Trophoblast cell (in vitro differentiated cells and primary cell): ENCODE results near the gene PARVA.

Experiments used
- DNase-seq, 2 donors: peaks; one replicate each; pipeline ENCODE4 v3.0.0-alpha.2; 2016
- H2AFZ ChIP-seq: 2 replicates; pipeline ENCODE4 v1.6.1; 2013; ENCODE audit warnings: low read length, moderate library complexity, mild to moderate bottlenecking; ENCODE audit not compliant: insufficient read depth, poor library complexity
- H2AK5ac ChIP-seq: 2 replicates; pipeline ENCODE4 v1.6.1; 2013; ENCODE audit warnings: mild to moderate bottlenecking, low read length
- H2BK120ac ChIP-seq: 2 replicates; pipeline ENCODE4 v1.6.1; 2013; ENCODE audit warnings: low read length, mild to moderate bottlenecking, moderate library complexity; ENCODE audit not compliant: insufficient read depth, poor library complexity
- H2BK12ac ChIP-seq: 2 replicates; pipeline ENCODE4 v1.6.1; 2013; ENCODE audit warnings: mild to moderate bottlenecking, low read length, moderate library complexity
- H2BK5ac ChIP-seq: 2 replicates; pipeline ENCODE4 v1.6.1; 2013; ENCODE audit warnings: low read length, low read depth, moderate library complexity, mild to moderate bottlenecking; ENCODE audit not compliant: poor library complexity
- H3K14ac ChIP-seq: 2 replicates; pipeline ENCODE4 v1.6.1; 2013; ENCODE audit warnings: mild to moderate bottlenecking, low read length
- H3K18ac ChIP-seq: 2 replicates; pipeline ENCODE4 v1.6.1; 2013; ENCODE audit warnings: mild to moderate bottlenecking, low read length
- H3K23ac ChIP-seq: 2 replicates; pipeline ENCODE4 v1.6.1; 2013; ENCODE audit warnings: low read length
- H3K27ac ChIP-seq: 2 replicates; pipeline ENCODE4 v1.5.1; 2013; ENCODE audit warnings: low read depth, mild to moderate bottlenecking, inconsistent platforms, low read length, moderate library complexity
- H3K27me3 ChIP-seq: 2 replicates; pipeline ENCODE4 v1.6.1; 2013; ENCODE audit warnings: inconsistent platforms, mild to moderate bottlenecking, low read length, moderate library complexity; ENCODE audit not compliant: insufficient read depth
- H3K36me3 ChIP-seq, 2 experiments: 1 replicate in 1 of 2; 2 replicates in 1 of 2; pipeline ENCODE4 v1.6.1; 2013; ENCODE audit warnings: low read length in 2 of 2, mild to moderate bottlenecking in 2 of 2, moderate library complexity in 1 of 2; ENCODE audit not compliant: insufficient read depth in 2 of 2, control insufficient read depth in 1 of 2
- H3K4ac ChIP-seq: 2 replicates; pipeline ENCODE4 v1.6.1; 2013; ENCODE audit warnings: low read depth, mild to moderate bottlenecking, low read length, moderate library complexity
- H3K4me1 ChIP-seq, 2 experiments: 1 replicate in 1 of 2; 2 replicates in 1 of 2; pipeline ENCODE4 v1.6.1; 2013; ENCODE audit warnings: low read length in 2 of 2, mild to moderate bottlenecking in 2 of 2, moderate library complexity in 1 of 2; ENCODE audit not compliant: insufficient read depth in 2 of 2, control insufficient read depth in 1 of 2
- H3K4me2 ChIP-seq: 2 replicates; pipeline ENCODE4 v1.6.1; 2013; ENCODE audit warnings: inconsistent platforms, mild to moderate bottlenecking, low read length, moderate library complexity
- H3K4me3 ChIP-seq: 2 replicates; pipeline ENCODE4 v1.5.1; 2013; ENCODE audit warnings: mild to moderate bottlenecking, low read depth, low read length, inconsistent platforms
- H3K79me1 ChIP-seq: one replicate; pipeline ENCODE4 v1.6.1; 2013; ENCODE audit warnings: low read length
- H3K79me2 ChIP-seq: 2 replicates; pipeline ENCODE4 v1.6.1; 2013; ENCODE audit warnings: low read length, mild to moderate bottlenecking; ENCODE audit not compliant: control insufficient read depth, insufficient read depth, poor library complexity
- H3K9ac ChIP-seq: 2 replicates; pipeline ENCODE4 v1.6.1; 2013; ENCODE audit warnings: mild to moderate bottlenecking, low read length
- H3K9me3 ChIP-seq: 2 replicates; pipeline ENCODE4 v1.6.1; 2013; ENCODE audit warnings: low read depth, mild to moderate bottlenecking, control low read depth, inconsistent platforms, low read length; ENCODE audit not compliant: insufficient read depth
- H4K12ac ChIP-seq: 2 replicates; pipeline ENCODE4 v1.6.1; 2013; ENCODE audit warnings: low read depth, mild to moderate bottlenecking, low read length, moderate library complexity
- H4K8ac ChIP-seq: 2 replicates; pipeline ENCODE4 v1.6.1; 2013; ENCODE audit warnings: low read depth, mild to moderate bottlenecking, low read length, moderate library complexity
- H4K91ac ChIP-seq: one replicate; pipeline ENCODE4 v1.6.1; 2013; ENCODE audit warnings: low read depth, mild to moderate bottlenecking, low read length, moderate library complexity
- WGBS: extraction: QIAGEN DNeasy Blood & Tissue Kit; methylation state at CpG from one replicate; pipeline ENCODE4 v1.1.7; 2013; ENCODE audit warnings: missing lambda C conversion rate; ENCODE audit not compliant: insufficient read length, insufficient coverage; ENCODE audit errors: extremely low coverage; 5-methylcytosine and 5-hydroxymethylcytosine counted together

PARVA gene

GRCh38 chr11:12433571-12434324 lies 56.4 kb downstream of the PARVA start:
- Histone ChIP-seq H3K27me3 (no peaks in the 10 kb centered on the region), H3K27ac (peak overlapping the region; percentile 86), H3K14ac (peak overlapping the region; percentile 61), H4K91ac (peak overlapping the region; percentile 72), H2BK12ac (peak overlapping the region; percentile 78), H2AFZ (no peak overlapping the region), H3K18ac (peak overlapping the region; percentile 60), H3K79me1 (peaks cover 9% of the 10 kb centered on the region), H3K36me3 (peaks cover 0 to 2% of the 10 kb centered on the region in 2 experiments), H3K4ac (peak overlapping the region; percentile 65), H4K12ac (peak overlapping the region; percentile 35), H3K9me3 (no peaks in the 10 kb centered on the region), H3K4me2 (no peak overlapping the region), H2AK5ac (peak overlapping the region; percentile 50), H3K9ac (peak overlapping the region; percentile 11), H3K4me1 (peaks cover 17 to 18% of the 10 kb centered on the region in 2 experiments), H3K23ac (no peak overlapping the region), H3K79me2 (peaks cover 6% of the 10 kb centered on the region), H2BK5ac (peak overlapping the region; percentile 75), H2BK120ac (peak overlapping the region; percentile 88), H3K4me3 (no peak overlapping the region), H4K8ac (peak overlapping the region; percentile 81)
- DNase-seq = peak; percentile 64 to 83
- no CpG with 5 or more reads among the region's 16 CpGs for WGBS

- H2BK12ac ChIP-seq = peak overlapping the region; percentile 78
- peak overlapping the region; percentile 86 for H3K27ac ChIP-seq
- peak overlapping the region; percentile 72 for H4K91ac ChIP-seq
- H2AFZ ChIP-seq = no peak overlapping the region
- peak overlapping the region; percentile 61 for H3K14ac ChIP-seq
- peaks cover 0 to 2% of the 10 kb centered on the region in 2 experiments for H3K36me3 ChIP-seq
- no peaks in the 10 kb centered on the region for H3K27me3 ChIP-seq
- H3K9me3 ChIP-seq = no peaks in the 10 kb centered on the region
- H2BK5ac ChIP-seq = peak overlapping the region; percentile 75
- H3K79me2 ChIP-seq = peaks cover 6% of the 10 kb centered on the region
- no peak overlapping the region for H3K23ac ChIP-seq
- no peak overlapping the region for H3K4me2 ChIP-seq
- peak overlapping the region; percentile 60 for H3K18ac ChIP-seq
- H3K4ac ChIP-seq = peak overlapping the region; percentile 65
- peaks cover 17 to 18% of the 10 kb centered on the region in 2 experiments for H3K4me1 ChIP-seq
- H2AK5ac ChIP-seq = peak overlapping the region; percentile 50
- no peak overlapping the region for H3K4me3 ChIP-seq
- no CpG with 5 or more reads among the region's 4 CpGs for WGBS
- no peak overlapping the region for H3K9ac ChIP-seq
- H2BK120ac ChIP-seq = peak overlapping the region; percentile 88
- DNase-seq = peak in 1 of 2 donors; percentile 38
- H3K79me1 ChIP-seq = peaks cover 9% of the 10 kb centered on the region
- H4K12ac ChIP-seq = peak overlapping the region; percentile 35
- H4K8ac ChIP-seq = peak overlapping the region; percentile 81
Observed at GRCh38 chr11:12434325-12434654, 56.9 kb downstream of the PARVA start.

DNA sequence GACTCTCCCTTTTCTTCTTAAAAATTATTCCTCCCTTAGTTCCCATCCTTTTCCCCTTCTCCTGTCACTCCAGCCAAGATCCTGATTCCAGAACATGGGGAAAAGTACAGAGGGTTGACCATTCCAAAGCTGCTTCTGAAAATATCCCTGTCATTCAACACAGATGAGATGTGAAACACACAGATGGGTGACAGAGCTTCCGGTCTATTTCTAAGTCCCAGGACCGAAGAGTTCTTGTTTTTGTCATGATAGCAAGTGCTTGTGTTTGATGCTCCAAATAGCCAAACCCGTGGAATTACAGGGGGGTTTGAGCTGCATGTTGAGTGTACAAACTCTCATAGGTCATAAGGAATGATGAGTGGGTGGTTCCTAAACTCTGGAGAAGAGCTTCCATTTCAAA lies 57.9 kb downstream of the PARVA start:
- Histone ChIP-seq H3K27me3 (no peaks in the 10 kb centered on the region), H4K91ac (no peak overlapping the region), H4K12ac (no peak overlapping the region), H3K4me1 (peaks cover 17% of the 10 kb centered on the region in 2 experiments), H2BK12ac (no peak overlapping the region), H3K23ac (no peak overlapping the region), H2BK5ac (no peak overlapping the region), H2BK120ac (no peak overlapping the region), H3K4ac (peak overlapping the region; percentile 65), H3K36me3 (peaks cover 0 to 2% of the 10 kb centered on the region in 2 experiments), H2AK5ac (no peak overlapping the region), H3K14ac (no peak overlapping the region), H3K79me1 (peaks cover 9% of the 10 kb centered on the region), H3K79me2 (peaks cover 6% of the 10 kb centered on the region), H3K4me3 (no peak overlapping the region), H3K9me3 (no peaks in the 10 kb centered on the region), H2AFZ (no peak overlapping the region), H4K8ac (no peak overlapping the region), H3K9ac (no peak overlapping the region), H3K4me2 (no peak overlapping the region), H3K18ac (no peak overlapping the region), H3K27ac (no peak overlapping the region)
- no peak for DNase-seq
- no CpG with 5 or more reads among the region's 3 CpGs for WGBS

GRCh38 chr11:12436266-12436665 lies 58.9 kb downstream of the PARVA start:
- no CpG with 5 or more reads among the region's 1 CpG for WGBS
- H3K4me1 ChIP-seq = peaks cover 14 to 16% of the 10 kb centered on the region in 2 experiments
- no peak overlapping the region for H3K14ac ChIP-seq

More at GRCh38 chr11:12436266-12436665, 58.9 kb downstream of the PARVA start:
- no peak overlapping the region for H3K18ac ChIP-seq
- no peak overlapping the region for H4K91ac ChIP-seq
- no peaks in the 10 kb centered on the region for H3K27me3 ChIP-seq
- no peak for DNase-seq
- H2AFZ ChIP-seq = no peak overlapping the region
- no peak overlapping the region for H3K4ac ChIP-seq
- H3K79me1 ChIP-seq = peaks cover 9% of the 10 kb centered on the region
- no peak overlapping the region for H3K27ac ChIP-seq
- H2BK120ac ChIP-seq = no peak overlapping the region
- H2BK5ac ChIP-seq = no peak overlapping the region
- no peak overlapping the region for H3K23ac ChIP-seq
- no peak overlapping the region for H3K4me3 ChIP-seq
- no peak overlapping the region for H2BK12ac ChIP-seq
- H2AK5ac ChIP-seq = no peak overlapping the region
- H3K79me2 ChIP-seq = peaks cover 6% of the 10 kb centered on the region
- H4K12ac ChIP-seq = no peak overlapping the region
- H4K8ac ChIP-seq = no peak overlapping the region
- no peak overlapping the region for H3K4me2 ChIP-seq
- no peak overlapping the region for H3K9ac ChIP-seq
- H3K9me3 ChIP-seq = no peaks in the 10 kb centered on the region
- peaks cover 0 to 2% of the 10 kb centered on the region in 2 experiments for H3K36me3 ChIP-seq
